ENCODE results near the gene DCT. TPM values are rescaled to one million over a fixed set of nuclear protein-coding genes. Genes with fewer than 3 reads are reported as not detected.

The DCT gene
- total and polyA plus RNA-seq, 2 of the 4 experiments (the other 2 are of a cell fraction), result not detected

- no peak overlapping the region for H2BK5ac ChIP-seq (ENCODE audit: low read depth, low read length, poor library complexity, severe bottlenecking)
- no peak overlapping the region for H2BK120ac ChIP-seq (ENCODE audit: low read depth, low read length)
- no peak overlapping the region for H3K14ac ChIP-seq (replicated peaks; ENCODE audit: low read depth, low read length)
- no peak overlapping the region for H3K4me3 ChIP-seq (ENCODE audit: insufficient read depth, low read depth, low read length)
- H3K9me3 ChIP-seq (ENCODE audit: control insufficient read depth, insufficient read depth, low read length), result no peaks in the 10 kb centered on the region
- H3K4ac ChIP-seq (ENCODE audit: low read depth, low read length), result no peak overlapping the region
- no peak overlapping the region for H2AK5ac ChIP-seq (ENCODE audit: low read depth, low read length)
- H2BK20ac ChIP-seq (ENCODE audit: low read depth, low read length), result no peak overlapping the region
- CTCF ChIA-PET, result no interaction called here
- WGBS, 2 experiments (ENCODE audit: extremely low coverage in 2 of 2, insufficient read length in 1 of 2), result no CpG with 5 or more reads among the region's 2 CpGs
- no peaks in the 10 kb centered on the region for H3K36me3 ChIP-seq (ENCODE audit: control insufficient read depth, insufficient read depth, low read length)
- H3K4me1 ChIP-seq (ENCODE audit: control insufficient read depth, insufficient read depth, low read length), result no peaks in the 10 kb centered on the region
- H3K23ac ChIP-seq (ENCODE audit: low read depth, low read length), result no peak overlapping the region
- H3K18ac ChIP-seq (ENCODE audit: low read depth, low read length), result no peak overlapping the region
- H4K20me1 ChIP-seq (ENCODE audit: insufficient read depth, low read length), result no peaks in the 10 kb centered on the region
- POLR2A ChIA-PET (ENCODE audit: unreplicated experiment), result no interaction called here
- no peak overlapping the region for H3K56ac ChIP-seq (ENCODE audit: extremely low read depth, insufficient read depth, low read length)
- no peak overlapping the region for H3K9ac ChIP-seq (ENCODE audit: low read depth, low read length)
- ATAC-seq (ENCODE audit: low read depth) (no peak), DNase-seq (no peak)
- in situ Hi-C loops (cut with MboI; ENCODE audit: low sequenced_read_pairs), result no loop called here
- H3K27me3 ChIP-seq (ENCODE audit: control insufficient read depth, insufficient read depth, low read length), result no peaks in the 10 kb centered on the region; the same call in 1 of the 2 replicates
- H3K27ac ChIP-seq (ENCODE audit: insufficient read depth, low read length), result no peak overlapping the region
- BruUV-seq (replicated peaks), result no TSS peak
- no peaks in the 10 kb centered on the region for H3K9me1 ChIP-seq (ENCODE audit: insufficient read depth, low read length)
- H2AK9ac ChIP-seq (replicated peaks; ENCODE audit: low read depth, low read length, poor library complexity), result no peak overlapping the region
- no peak overlapping the region for H2AFZ ChIP-seq (replicated peaks; ENCODE audit: low read length, poor library complexity)
- no peak overlapping the region for H2BK15ac ChIP-seq (ENCODE audit: low read depth, low read length)
- intact Hi-C loops (cut with micrococcal nuclease), result no loop called here
- H4K5ac ChIP-seq (ENCODE audit: low read depth, low read length), result no peak overlapping the region
- H4K91ac ChIP-seq (ENCODE audit: insufficient read depth, low read depth, low read length), result no peak overlapping the region
- no peak overlapping the region for H3K4me2 ChIP-seq (ENCODE audit: low read depth, low read length)
- H3K79me1 ChIP-seq (ENCODE audit: low read depth in 1 of 2, low read length in 2 of 2), result no peaks in the 10 kb centered on the region
- TF ChIP-seq CTCF (conservative IDR thresholded peaks at IDR 0.05; ENCODE audit: low read depth, low read length), result no peak
- no peak for TF ChIP-seq BHLHE40 (IDR thresholded peaks at IDR 0.05; ENCODE audit: low read depth, low read length)
- TF ChIP-seq ELK1 (IDR thresholded peaks at IDR 0.05; ENCODE audit: borderline replicate concordance, low read depth, low read length), result no peak
- TF ChIP-seq, protein P1, sequence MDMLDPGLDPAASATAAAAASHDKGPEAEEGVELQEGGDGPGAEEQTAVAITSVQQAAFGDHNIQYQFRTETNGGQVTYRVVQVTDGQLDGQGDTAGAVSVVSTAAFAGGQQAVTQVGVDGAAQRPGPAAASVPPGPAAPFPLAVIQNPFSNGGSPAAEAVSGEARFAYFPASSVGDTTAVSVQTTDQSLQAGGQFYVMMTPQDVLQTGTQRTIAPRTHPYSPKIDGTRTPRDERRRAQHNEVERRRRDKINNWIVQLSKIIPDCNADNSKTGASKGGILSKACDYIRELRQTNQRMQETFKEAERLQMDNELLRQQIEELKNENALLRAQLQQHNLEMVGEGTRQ (IDR thresholded peaks at IDR 0.05; ENCODE audit: low read depth, low read length), result no peak
- no peak for TF ChIP-seq RCOR1 (IDR thresholded peaks at IDR 0.05; ENCODE audit: insufficient replicate concordance, low read length)
- no peak for TF ChIP-seq SMC3 (IDR thresholded peaks at IDR 0.05; ENCODE audit: low read depth, low read length)
- no peak for TF ChIP-seq RFX5 (IDR thresholded peaks at IDR 0.05; ENCODE audit: low read depth, low read length)
- no peak for TF ChIP-seq POLR2A (IDR thresholded peaks at IDR 0.05; ENCODE audit: low read depth, low read length)
- TF ChIP-seq CHD1 (IDR thresholded peaks at IDR 0.05; ENCODE audit: low read depth, low read length), result no peak
- no peak for TF ChIP-seq MXI1 (IDR thresholded peaks at IDR 0.05; ENCODE audit: borderline replicate concordance, low read depth, low read length)
- TF ChIP-seq MAFK (IDR thresholded peaks at IDR 0.05; ENCODE audit: low read depth, low read length), result no peak
- no peak for TF ChIP-seq MAZ (IDR thresholded peaks at IDR 0.05; ENCODE audit: borderline replicate concordance, low read depth, low read length)
- TF ChIP-seq NFE2L2 (IDR thresholded peaks at IDR 0.05; ENCODE audit: low read depth, low read length), result no peak
- dilution Hi-C loops (cut with HindIII; ENCODE audit: low sequenced_read_pairs, unreplicated experiment), result no loop called here
- H4K8ac ChIP-seq (ENCODE audit: low read depth in 2 of 2, low read length in 2 of 2), result no peak overlapping the region
Measured at GRCh38 chr13:94494026-94494425, 14.5 kb upstream of the DCT start.

All from IMR-90 (cell line).